Hematopoietic multipotent progenitor cell treated with erythropoietin and hydrocortisone succinate and interleukin-3 and kit ligand, for 4 days (in vitro differentiated cells): Measurements from ENCODE around the gene SMAD3.
A peak's percentile ranks its signal among the peaks of the same experiment; 100 is the strongest.
"Not testable (repeated sequence)": the region's sequence is repeated elsewhere in the genome, so short reads cannot be mapped to it uniquely, and the experiment has no call there.

Source experiments
- DNase-seq: peaks from one replicate; pipeline ENCODE4 v3.0.0-alpha.2; 2015

SMAD3 gene

GRCh38 chr15:67063689-67064606 lies 1.5 kb upstream of the SMAD3 start:
- DNase-seq, result no peak

GRCh38 chr15:67064607-67065530 lies 533 bp upstream of the SMAD3 start:
- no peak for DNase-seq

GRCh38 chr15:67066041-67066958 lies 898 bp downstream of the SMAD3 start:
- no peak for DNase-seq

GRCh38 chr15:67066959-67067853 lies 1.8 kb downstream of the SMAD3 start:
- DNase-seq, result no peak

GRCh38 chr15:67067930-67068551 lies 2.6 kb downstream of the SMAD3 start:
- DNase-seq, result peak; percentile 72

GRCh38 chr15:67068710-67069400 lies 3.5 kb downstream of the SMAD3 start:
- DNase-seq, result peak; percentile 60

- no peak for DNase-seq
Measured at GRCh38 chr15:67070150-67070549, 4.7 kb downstream of the SMAD3 start.

GRCh38 chr15:67070892-67071664 lies 5.7 kb downstream of the SMAD3 start:
- no peak for DNase-seq

GRCh38 chr15:67072442-67072841 lies 7.0 kb downstream of the SMAD3 start:
- DNase-seq, result no peak

GRCh38 chr15:67072958-67073357 lies 7.6 kb downstream of the SMAD3 start:
- DNase-seq, result no peak

GRCh38 chr15:67074886-67075229 lies 9.5 kb downstream of the SMAD3 start:
- no peak for DNase-seq

- DNase-seq, result not testable (repeated sequence)
Measured at GRCh38 chr15:67075555-67076135, 10.2 kb downstream of the SMAD3 start.

GRCh38 chr15:67076147-67076843 lies 10.9 kb downstream of the SMAD3 start:
- DNase-seq, result no peak

GRCh38 chr15:67077641-67078215 lies 12.3 kb downstream of the SMAD3 start:
- DNase-seq, result no peak

- DNase-seq, result no peak
Measured at GRCh38 chr15:67079361-67079760, 14.0 kb downstream of the SMAD3 start.

GRCh38 chr15:67080118-67080899 lies 14.9 kb downstream of the SMAD3 start:
- no peak for DNase-seq

- DNase-seq, result peak; percentile 94
Measured at GRCh38 chr15:67080900-67081431, 15.6 kb downstream of the SMAD3 start.
